ENCODE measurements around the gene YAF2. TPM values are rescaled to one million over a fixed set of nuclear protein-coding genes. Genes with fewer than 3 reads are reported as not detected.

The YAF2 gene
- total and polyA plus RNA-seq, 2 donors (not counting 1 experiment from before 2014, with no cell fraction given), result 11.6 to 41.9 TPM

DNA sequence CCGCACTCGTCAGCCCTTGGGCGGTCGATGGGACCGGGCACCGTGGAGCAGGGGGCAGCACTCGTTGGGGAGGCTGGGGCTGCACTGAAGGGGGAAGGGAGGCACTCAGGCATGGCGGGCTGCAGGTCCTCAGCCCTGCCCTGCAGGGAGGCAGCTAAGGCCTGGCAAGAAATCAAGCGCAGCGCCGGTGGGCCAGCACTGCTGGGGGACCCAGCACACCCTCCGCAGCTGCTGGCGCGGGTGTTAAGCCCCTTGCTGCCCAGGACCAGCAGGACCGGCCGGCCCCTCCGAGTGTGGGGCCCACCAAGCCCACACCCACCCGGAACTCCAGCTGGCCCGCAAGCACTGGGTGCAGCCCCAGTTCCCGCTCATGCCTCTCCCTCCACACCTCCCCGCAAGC lies 35.7 kb upstream of the YAF2 start:
- Histone ChIP-seq H3K9me3 (ENCODE audit: control extremely low read depth in 1 of 3, control insufficient read depth in 2 of 3, insufficient read depth in 1 of 3, low read length in 2 of 3) (peaks cover 0 to 4% (median 0%) of the 10 kb centered on the region in 3 donors), H3K27me3 (replicated peaks in 1 of 4; ENCODE audit: control extremely low read depth in 1 of 4, control insufficient read depth in 3 of 4, insufficient read depth in 4 of 4, low read length in 3 of 4) (no peaks in the 10 kb centered on the region), H3K9ac (ENCODE audit: low read length) (no peak overlapping the region), H4K20me1 (ENCODE audit: control insufficient read depth, insufficient read depth, low read length, poor library complexity, severe bottlenecking) (no peaks in the 10 kb centered on the region), H3K4me1 (ENCODE audit: control insufficient read depth in 2 of 2, insufficient read depth in 2 of 2, low read length in 2 of 2) (no peaks in the 10 kb centered on the region), H2AFZ (ENCODE audit: insufficient read depth, low read depth, low read length, poor library complexity, severe bottlenecking) (no peak overlapping the region), H3K4me3 (ENCODE audit: control extremely low read depth in 1 of 5, extremely low read depth in 1 of 5, insufficient read depth in 1 of 5, low read depth in 2 of 5, low read length in 4 of 5) (no peak overlapping the region), H3K79me2 (ENCODE audit: control insufficient read depth, insufficient read depth, low read length) (no peaks in the 10 kb centered on the region), H3K36me3 (replicated peaks in 1 of 2; ENCODE audit: control extremely low read depth in 1 of 2, control insufficient read depth in 1 of 2, extremely low read depth in 1 of 2, insufficient read depth in 2 of 2, low read length in 1 of 2) (no peaks in the 10 kb centered on the region), H3K4me2 (replicated peaks; ENCODE audit: low read depth, low read length, poor library complexity, severe bottlenecking) (no peak overlapping the region), H3K27ac (ENCODE audit: low read length in 2 of 2) (no peak overlapping the region)
- H3K4me1 Mint-ChIP-seq, result no peaks in the 10 kb centered on the region
- intact Hi-C loops (cut with micrococcal nuclease), result no loop called here
- DNase-seq (no peak), ATAC-seq (ENCODE audit: low read depth) (no peak)
- H3K27ac Mint-ChIP-seq, result no peak overlapping the region
- H3K4me3 Mint-ChIP-seq, result no peak overlapping the region
- POLR2A ChIA-PET, result no interaction called here
- H3K27me3 Mint-ChIP-seq, result peaks cover 22% of the 10 kb centered on the region
- H3K9me3 Mint-ChIP-seq (ENCODE audit: insufficient read depth), result peaks cover 2% of the 10 kb centered on the region
- 98% methylated on average over 18 of the region's 21 CpGs for WGBS (ENCODE audit: insufficient coverage)
- TF ChIP-seq CTCF (IDR thresholded peaks at IDR 0.05) (no peak), EZH2 (IDR thresholded peaks at IDR 0.05; ENCODE audit: borderline replicate concordance, insufficient read depth, low read depth, low read length, poor library complexity, severe bottlenecking) (no peak)
- CTCF ChIA-PET, result interaction anchor here (0.6 kb wide), 1 partner anchor 26 kb away, joined by 3 read pairs; no protein-coding TSS in a partner anchor

DNA sequence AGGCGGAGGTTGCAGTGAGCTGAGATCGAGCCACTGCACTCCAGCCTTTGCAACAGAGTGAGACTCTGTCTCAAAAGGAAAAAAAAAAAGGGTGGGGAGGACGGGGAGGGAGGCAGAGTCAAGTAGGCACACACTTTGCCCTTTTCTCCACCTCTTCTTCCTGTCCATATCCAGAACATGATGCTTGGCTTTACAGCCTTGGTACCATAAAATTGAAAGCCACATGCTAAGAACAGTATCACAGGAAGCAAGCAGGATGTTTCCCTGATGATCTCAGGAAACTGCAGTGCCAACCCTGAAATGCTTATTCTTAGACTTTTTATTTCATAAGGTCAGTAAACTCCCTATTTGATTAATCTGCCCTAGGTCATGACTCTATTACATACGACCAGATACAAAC lies 32.5 kb upstream of the YAF2 start:
- TF ChIP-seq EZH2 (IDR thresholded peaks at IDR 0.05; ENCODE audit: borderline replicate concordance, insufficient read depth, low read depth, low read length, poor library complexity, severe bottlenecking), result no peak
- no peak for TF ChIP-seq CTCF (IDR thresholded peaks at IDR 0.05)
- WGBS (ENCODE audit: insufficient coverage), result 55% methylated on average over 2 of the region's 4 CpGs
- Histone ChIP-seq H3K27ac (ENCODE audit: low read length in 2 of 2) (no peak overlapping the region), H3K9ac (ENCODE audit: low read length) (no peak overlapping the region), H4K20me1 (ENCODE audit: control insufficient read depth, insufficient read depth, low read length, poor library complexity, severe bottlenecking) (no peaks in the 10 kb centered on the region), H2AFZ (ENCODE audit: insufficient read depth, low read depth, low read length, poor library complexity, severe bottlenecking) (no peak overlapping the region), H3K4me3 (ENCODE audit: control extremely low read depth in 1 of 5, extremely low read depth in 1 of 5, insufficient read depth in 1 of 5, low read depth in 2 of 5, low read length in 4 of 5) (no peak overlapping the region), H3K27me3 (replicated peaks in 1 of 4; ENCODE audit: control extremely low read depth in 1 of 4, control insufficient read depth in 3 of 4, insufficient read depth in 4 of 4, low read length in 3 of 4) (no peaks in the 10 kb centered on the region), H3K79me2 (ENCODE audit: control insufficient read depth, insufficient read depth, low read length) (no peaks in the 10 kb centered on the region), H3K9me3 (ENCODE audit: control extremely low read depth in 1 of 3, control insufficient read depth in 2 of 3, insufficient read depth in 1 of 3, low read length in 2 of 3) (peaks cover 0 to 4% (median 0%) of the 10 kb centered on the region in 3 donors), H3K36me3 (replicated peaks in 1 of 2; ENCODE audit: control extremely low read depth in 1 of 2, control insufficient read depth in 1 of 2, extremely low read depth in 1 of 2, insufficient read depth in 2 of 2, low read length in 1 of 2) (no peaks in the 10 kb centered on the region), H3K4me1 (ENCODE audit: control insufficient read depth in 2 of 2, insufficient read depth in 2 of 2, low read length in 2 of 2) (no peaks in the 10 kb centered on the region), H3K4me2 (replicated peaks; ENCODE audit: low read depth, low read length, poor library complexity, severe bottlenecking) (no peak overlapping the region)
- Mint-ChIP-seq H3K4me1 (no peaks in the 10 kb centered on the region), H3K9me3 (ENCODE audit: insufficient read depth) (peaks cover 2% of the 10 kb centered on the region), H3K27ac (no peak overlapping the region), H3K4me3 (no peak overlapping the region), H3K27me3 (peaks cover 10% of the 10 kb centered on the region)
- ATAC-seq (ENCODE audit: low read depth) (no peak), DNase-seq (no peak)
- POLR2A ChIA-PET, result no interaction called here
- intact Hi-C loops (cut with micrococcal nuclease), result no loop called here
- CTCF ChIA-PET, result no interaction called here
